GM12892 (cell line): ENCODE results near the gene DAB2IP.

Source experiments
- DNase-seq: peaks from one replicate; pipeline ENCODE4 v3.0.0; 2011; ENCODE audit not compliant: insufficient read length
- FAIRE-seq: peaks from 2 replicates; lab custom pipeline; 2011; peaks lifted over from hg19 to GRCh38; lab: Jason Lieb, UNC
- POLR2A ChIP-seq: IDR thresholded peaks from 2 replicates; pipeline ENCODE4 v1.6.1; 2011; ENCODE audit warnings: low read depth, low read length, control low read depth
- POLR2AphosphoS5 ChIP-seq: IDR thresholded peaks from 2 replicates; pipeline ENCODE4 v1.6.1; 2011; ENCODE audit warnings: low read depth, low read length, control low read depth
- TAF1 ChIP-seq: IDR thresholded peaks from 2 replicates; pipeline ENCODE4 v1.6.1; 2011; ENCODE audit warnings: low read depth, mild to moderate bottlenecking, control low read depth, low read length, borderline replicate concordance

The DAB2IP gene

GRCh38 chr9:121649476-121650216, 1.8 kb upstream of the DAB2IP start:
- TF ChIP-seq TAF1 = no peak
- TF ChIP-seq POLR2AphosphoS5 = no peak
- no peak for TF ChIP-seq POLR2A
- DNase-seq = no peak
- FAIRE-seq = no peak

- TF ChIP-seq POLR2A (no peak), POLR2AphosphoS5 (no peak), TAF1 (no peak)
- no peak for FAIRE-seq
- no peak for DNase-seq
Observed at GRCh38 chr9:121650217-121651007, 1.0 kb upstream of the DAB2IP start.

GRCh38 chr9:121651008-121651294, 483 bp upstream of the DAB2IP start:
- FAIRE-seq (no peak), DNase-seq (no peak)

GRCh38 chr9:121652021-121652837, 795 bp downstream of the DAB2IP start:
- TF ChIP-seq POLR2AphosphoS5 (no peak), POLR2A (no peak), TAF1 (no peak)
- FAIRE-seq (no peak), DNase-seq (no peak)

More at GRCh38 chr9:121651008-121651294, 483 bp upstream of the DAB2IP start:
- TF ChIP-seq POLR2AphosphoS5 = no peak
- TF ChIP-seq TAF1 = no peak
- TF ChIP-seq POLR2A = no peak

GRCh38 chr9:121652838-121653231, 1.4 kb downstream of the DAB2IP start:
- FAIRE-seq (no peak), DNase-seq (no peak)
- TF ChIP-seq TAF1 (no peak), POLR2AphosphoS5 (no peak), POLR2A (no peak)

- DNase-seq = no peak
- FAIRE-seq = no peak
- no peak for TF ChIP-seq TAF1
- TF ChIP-seq POLR2AphosphoS5 = no peak
- no peak for TF ChIP-seq POLR2A
Observed at GRCh38 chr9:121654499-121655140, 3.2 kb downstream of the DAB2IP start.

GRCh38 chr9:121655231-121655755, 3.9 kb downstream of the DAB2IP start:
- TF ChIP-seq POLR2A (no peak), POLR2AphosphoS5 (no peak), TAF1 (no peak)
- FAIRE-seq (no peak), DNase-seq (no peak)

GRCh38 chr9:121656941-121657470, 5.6 kb downstream of the DAB2IP start:
- TF ChIP-seq POLR2A (no peak), TAF1 (no peak), POLR2AphosphoS5 (no peak)
- FAIRE-seq = no peak
- DNase-seq = no peak

- DNase-seq (no peak), FAIRE-seq (no peak)
- TF ChIP-seq POLR2A (no peak), TAF1 (no peak), POLR2AphosphoS5 (no peak)
Observed at GRCh38 chr9:121658166-121658565, 6.7 kb downstream of the DAB2IP start.

- no peak for TF ChIP-seq TAF1
- no peak for TF ChIP-seq POLR2A
- TF ChIP-seq POLR2AphosphoS5 = no peak
- no peak for DNase-seq
- no peak for FAIRE-seq
Observed at GRCh38 chr9:121658591-121658990, 7.2 kb downstream of the DAB2IP start.
